Ramos (cell line): ENCODE results near the gene LGALS1.
"Not testable (repeated sequence)": the region's sequence is repeated elsewhere in the genome, so short reads cannot be mapped to it uniquely, and the experiment has no call there.

Experiments
- in situ Hi-C: fragments of 300-500 bp; cut with MboI; formaldehyde crosslinking; loops from one replicate; pipeline ENCODE4 v1.14.3; 2022; ENCODE audit warnings: low sequenced_read_pairs; ENCODE audit not compliant: unreplicated experiment

The LGALS1 gene

DNA sequence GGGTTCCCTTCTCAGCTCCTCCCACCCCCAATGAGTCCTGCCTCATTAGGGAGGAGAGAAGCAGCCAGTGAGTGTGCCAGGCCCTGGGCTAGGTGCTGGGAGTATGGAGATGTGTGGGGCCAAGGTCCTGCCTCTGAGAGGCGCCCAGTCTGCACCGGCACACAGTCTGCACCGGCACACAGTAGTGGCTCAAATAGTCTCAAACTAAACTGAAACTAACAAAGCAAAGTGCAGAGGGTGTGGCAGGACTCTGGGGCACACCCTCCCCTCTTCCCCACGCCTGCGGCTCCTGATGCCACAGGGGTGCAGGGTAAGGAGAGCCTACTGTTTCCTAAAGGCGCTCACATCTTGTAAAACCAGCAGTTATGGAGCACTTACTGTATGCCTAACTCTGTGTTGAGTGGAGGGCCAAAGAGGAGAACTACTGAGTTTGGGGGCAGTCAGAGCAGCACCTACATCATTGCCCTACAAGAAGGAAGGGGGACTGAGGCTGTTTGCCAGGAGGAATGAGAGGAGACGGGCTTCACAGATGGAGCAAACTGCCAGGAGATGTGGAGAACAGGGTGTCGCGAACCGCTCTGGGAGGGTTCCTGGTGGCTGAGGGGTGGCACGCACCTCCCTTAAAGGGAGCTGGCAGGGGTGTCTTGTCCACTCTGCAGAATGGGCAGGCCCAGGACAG is 36.9 kb upstream of the LGALS1 start:
- in situ Hi-C loops, result no loop called here

DNA sequence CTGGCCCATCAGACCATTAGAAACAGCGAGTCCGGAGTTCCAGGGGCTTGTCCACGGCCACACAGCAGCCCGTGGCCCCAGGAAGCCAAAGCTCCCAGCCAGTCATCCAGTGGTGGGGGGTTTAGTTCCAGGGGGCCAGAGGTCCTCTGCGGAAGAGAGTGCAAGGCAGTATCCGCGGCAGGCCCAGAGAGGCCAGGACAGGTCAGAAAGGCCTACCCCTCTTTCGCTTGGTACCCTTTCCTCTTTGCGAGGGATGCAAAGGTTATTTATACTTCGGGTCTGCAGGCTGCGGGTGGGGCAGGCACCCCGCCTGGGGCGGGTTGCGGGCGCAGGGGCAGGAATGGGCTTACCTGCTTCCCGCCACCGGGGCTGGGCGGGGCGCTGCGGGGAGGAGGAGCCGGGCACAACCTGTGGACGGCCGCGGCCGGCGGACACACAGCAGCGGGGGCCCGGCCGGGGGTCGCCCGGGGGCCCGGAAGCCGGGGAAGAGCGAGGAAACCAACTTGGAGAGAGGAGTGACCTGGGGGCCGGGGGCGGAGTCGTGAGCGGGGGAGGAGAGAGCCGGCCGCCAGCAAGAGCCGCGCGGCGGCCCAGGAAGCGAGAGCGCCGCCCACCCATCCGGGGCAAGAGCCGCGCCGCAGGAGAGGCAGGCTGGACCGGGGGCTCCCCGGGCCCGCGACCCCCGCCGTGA is 36.2 kb upstream of the LGALS1 start, which contains the start of gene SH3BP1:
Gene SH3BP1 (plus strand): TSS at position 600 of the 691 bp plus-strand sequence. CDS start 119 bp downstream, outside the sequence.
- in situ Hi-C loops, result no loop called here

DNA sequence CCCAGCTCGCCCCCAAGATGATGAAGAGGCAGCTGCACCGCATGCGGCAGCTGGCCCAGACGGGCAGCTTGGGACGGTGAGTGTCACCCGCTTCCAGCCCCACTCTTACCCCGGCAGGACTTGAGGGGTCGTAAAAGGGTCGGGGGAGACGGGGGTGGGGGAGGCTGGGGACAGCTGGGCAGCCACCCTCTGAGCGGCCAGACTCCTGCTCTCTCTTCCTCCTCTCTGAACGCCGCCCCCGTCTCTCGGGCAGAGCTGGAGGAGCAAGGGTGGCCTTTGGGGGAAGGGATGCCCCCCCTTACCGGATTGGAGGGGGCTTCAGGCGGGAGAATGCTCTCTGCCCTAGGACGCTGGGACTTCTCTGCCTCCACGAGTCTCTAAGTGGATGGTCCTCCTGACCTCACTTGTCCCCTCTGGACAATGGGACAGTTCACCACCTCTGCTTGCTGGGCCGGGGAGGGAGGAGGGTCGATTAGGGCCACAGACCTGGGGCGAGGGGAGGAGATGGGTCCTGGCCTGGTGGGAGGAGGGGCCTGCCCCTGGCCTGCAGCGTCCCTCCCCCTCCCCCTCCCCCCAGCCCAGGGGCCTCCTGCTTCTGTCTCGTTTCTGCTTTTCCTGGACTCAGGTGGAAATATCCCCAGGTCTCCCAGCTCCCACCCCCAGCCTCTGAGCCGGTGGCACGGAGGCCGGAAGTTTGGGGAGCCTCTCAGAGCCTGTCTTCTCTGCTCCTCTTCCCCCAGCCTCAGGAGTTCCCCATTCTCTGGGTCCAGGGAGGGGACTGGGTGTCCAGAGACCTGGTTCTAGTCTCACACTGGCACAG is 35.5 kb upstream of the LGALS1 start:
- in situ Hi-C loops, result no loop called here

DNA sequence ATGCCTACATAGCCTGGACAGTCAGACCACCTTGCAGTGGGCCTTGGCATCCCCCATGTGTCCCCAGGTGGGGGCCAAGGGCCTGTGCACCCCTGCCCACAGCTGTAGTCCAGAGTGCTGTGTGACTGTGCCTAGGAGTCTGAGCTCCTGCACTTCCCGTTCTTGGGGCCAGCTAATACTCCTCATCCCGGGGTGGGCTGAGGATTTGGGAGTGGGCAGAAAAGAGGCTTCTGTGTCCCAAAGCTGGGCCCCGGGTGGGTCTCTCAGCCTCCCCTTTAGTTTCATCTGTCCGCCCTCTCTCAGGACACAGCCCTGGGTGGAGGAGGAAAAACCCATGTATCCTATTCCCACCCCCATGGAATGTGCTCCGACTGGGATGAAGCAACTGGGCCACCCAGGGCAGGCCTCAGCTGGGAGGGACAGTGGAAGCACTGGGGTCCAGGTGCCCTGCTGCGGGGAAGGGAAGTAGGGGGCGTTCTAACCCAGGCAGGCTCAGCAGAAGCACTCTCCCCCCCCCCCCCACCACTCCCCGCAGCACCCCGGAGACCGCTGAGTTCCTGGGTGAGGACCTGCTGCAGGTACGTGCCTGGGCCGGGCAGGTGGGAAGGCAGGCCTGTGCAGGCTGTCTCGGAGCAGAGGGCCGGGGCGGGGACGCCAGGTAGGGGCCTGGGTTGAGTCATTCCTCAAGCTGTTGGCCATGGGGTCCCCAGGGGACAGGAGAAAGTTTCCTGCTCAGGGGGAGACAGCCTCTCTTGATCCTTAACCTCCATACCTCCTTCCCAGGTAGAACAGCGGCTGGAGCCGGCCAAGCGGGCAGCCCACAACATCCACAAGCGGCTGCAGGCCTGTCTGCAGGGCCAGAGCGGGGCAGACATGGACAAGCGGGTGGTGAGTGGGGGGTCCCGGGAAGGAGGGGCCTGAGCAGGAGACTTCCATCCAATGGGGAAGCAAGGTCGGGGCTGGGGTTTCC is 34.6 kb upstream of the LGALS1 start:
- in situ Hi-C loops, result no loop called here

DNA sequence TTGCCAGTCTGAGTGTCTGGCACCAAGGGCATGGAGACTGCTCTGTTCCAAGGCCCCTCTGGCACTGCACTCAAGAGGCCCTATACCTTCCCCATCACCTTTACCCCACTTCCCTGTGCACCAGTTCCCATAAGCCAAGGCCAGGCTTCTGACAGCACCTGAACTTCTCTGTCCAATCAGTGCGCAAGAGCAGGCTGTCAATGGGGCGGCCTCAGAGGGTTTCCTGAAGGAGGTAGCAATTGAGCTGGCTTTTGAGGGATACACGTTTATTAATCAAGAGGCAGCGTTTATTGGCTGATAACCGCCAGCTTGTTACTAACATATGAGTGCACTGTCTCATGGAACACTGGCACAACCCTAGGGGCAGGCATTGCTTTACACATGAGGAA is 33.9 kb upstream of the LGALS1 start:
- in situ Hi-C loops, result no loop called here

DNA sequence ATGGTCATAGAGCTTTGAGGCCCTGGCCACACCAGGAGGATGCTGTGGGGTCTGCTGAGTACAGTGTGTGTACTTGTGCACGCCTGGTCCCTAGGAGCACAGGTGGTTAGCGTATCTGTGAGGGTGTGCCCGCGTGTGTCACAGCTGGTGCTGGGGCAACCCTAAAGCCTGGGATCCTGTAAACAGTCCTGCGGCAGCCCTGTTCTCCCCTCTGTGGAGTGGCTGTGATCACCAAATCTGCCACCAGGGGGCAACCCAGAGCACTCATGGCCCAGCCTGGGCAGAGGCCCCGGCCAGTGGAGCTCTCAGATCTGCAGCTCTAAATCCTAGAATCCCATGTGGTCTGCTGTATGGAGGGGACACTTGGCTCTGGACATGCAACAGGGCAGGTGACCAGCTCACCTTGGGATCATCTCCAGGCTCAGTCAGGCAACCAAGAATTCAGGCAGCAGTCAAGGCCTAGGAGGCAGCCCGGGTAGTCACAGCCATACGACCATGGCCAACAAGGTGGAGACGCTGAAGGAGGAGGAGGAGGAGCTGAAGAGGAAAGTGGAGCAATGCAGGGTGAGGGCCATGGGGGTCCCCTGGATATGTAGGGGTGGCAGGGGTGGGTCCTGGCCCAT is 32.1 kb upstream of the LGALS1 start:
- in situ Hi-C loops, result no loop called here

DNA sequence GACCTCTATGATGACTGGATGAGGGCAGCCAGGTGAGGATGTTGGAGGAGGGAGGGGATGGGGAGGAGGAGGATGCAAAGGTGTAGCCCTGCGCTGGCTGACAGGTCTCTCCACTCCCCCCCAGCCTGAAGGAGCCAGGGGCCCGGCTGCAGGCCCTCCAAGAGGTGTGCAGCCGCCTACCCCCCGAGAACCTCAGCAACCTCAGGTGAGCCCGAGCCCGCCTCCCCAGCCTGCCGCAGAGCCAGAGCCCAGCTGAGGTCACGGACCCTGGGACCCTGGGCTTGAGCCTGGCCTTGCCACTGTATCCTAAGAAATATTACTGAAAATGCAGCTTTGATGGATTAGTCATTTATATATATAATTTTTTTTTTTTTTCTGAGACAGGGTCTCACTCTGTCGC is 28.1 kb upstream of the LGALS1 start:
- in situ Hi-C loops, result no loop called here

DNA sequence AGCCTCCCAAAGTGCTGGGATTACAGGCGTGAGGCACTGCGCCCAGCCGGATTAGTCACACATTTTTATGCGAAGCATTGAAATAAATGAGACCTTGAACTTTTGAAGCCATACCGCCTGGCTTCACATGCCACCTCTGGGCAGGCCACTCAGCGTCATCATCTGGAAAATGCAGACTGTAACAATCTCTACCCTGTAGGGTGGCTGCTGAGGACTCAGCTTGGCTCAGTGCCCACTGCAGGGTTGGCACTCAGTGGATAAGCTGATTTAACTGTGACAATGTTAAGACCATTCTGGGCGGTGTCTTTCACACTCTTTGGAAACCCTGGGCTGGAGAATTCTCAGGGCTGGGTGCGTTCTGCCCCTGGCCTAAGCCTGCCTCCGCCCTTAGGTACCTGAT is 27.5 kb upstream of the LGALS1 start:
- in situ Hi-C loops, result no loop called here

DNA sequence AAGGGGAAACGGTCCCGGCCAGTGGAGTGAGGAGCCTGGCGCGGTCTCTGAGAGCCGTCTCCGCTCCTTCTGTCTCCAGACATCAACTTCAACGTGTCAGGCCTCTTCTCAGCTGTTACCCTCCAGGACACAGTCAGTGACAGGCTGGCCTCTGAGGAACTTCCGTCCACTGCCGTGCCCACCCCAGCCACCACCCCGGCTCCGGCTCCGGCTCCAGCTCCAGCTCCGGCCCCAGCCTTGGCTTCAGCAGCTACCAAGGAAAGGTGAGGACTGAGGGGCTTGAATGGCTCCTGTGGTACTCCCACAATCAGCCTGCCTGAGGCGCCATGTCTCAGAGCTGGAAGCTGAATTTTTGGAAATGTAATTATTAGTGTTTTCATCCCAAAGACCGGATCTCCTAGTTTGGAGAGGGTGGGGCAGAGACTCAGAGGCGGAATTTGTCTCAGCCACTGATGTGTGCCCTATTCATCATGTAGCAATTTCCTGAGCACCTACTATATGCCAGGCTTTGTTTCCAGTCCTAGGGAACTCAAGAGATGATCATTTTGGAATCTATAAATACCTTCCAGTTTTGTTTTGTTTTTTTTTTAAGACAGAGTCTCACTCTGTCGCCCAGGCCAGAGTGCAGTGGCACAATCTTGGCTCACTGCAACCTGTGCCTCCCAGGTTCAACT is 24.8 kb upstream of the LGALS1 start:
- in situ Hi-C loops, result no loop called here

DNA sequence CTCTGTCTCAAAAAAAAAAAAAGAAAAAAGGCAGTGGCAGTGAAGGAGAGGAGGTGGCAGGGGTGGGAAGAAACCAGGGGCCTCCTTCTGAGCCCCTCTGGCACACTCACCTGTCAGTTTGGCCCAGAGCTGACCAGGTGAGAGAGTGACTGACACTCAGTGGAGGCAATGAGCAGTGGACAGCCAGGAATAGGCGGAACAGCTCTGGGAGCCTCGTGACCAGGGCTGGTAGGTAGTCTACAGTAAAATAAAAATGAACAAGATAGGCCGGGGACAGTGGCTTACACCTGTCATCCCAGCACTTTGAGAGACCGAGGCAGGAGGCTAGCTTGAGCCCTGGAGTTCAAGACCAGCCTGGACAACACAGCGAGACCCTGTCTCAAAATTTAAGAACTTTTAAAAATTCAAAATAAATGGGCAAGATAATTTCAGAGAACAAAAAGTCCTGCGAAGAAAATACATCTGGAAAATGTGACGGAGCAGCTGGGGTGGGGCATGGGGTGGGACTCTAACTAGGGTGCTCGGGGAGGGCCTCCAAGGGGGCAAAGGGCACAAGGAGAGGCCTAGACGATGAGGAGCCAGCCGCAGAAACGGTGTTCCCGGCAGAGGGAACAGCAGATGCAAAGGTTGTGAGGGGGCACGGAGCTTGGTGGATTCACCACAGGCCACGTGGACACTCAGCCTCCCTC is 20.7 kb upstream of the LGALS1 start:
- in situ Hi-C loops, result no loop called here

DNA sequence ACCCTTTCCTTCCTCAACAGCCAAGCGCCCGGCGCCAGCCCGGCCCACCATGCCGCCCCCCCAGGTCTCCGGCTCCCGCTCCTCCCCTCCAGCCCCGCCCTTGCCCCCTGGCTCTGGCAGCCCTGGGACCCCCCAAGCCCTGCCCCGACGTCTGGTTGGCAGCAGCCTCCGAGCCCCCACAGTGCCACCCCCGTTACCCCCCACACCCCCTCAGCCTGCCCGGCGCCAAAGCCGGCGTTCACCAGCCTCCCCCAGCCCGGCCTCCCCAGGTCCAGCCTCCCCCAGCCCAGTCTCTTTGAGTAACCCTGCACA is 20.2 kb upstream of the LGALS1 start:
- in situ Hi-C loops, result no loop called here

DNA sequence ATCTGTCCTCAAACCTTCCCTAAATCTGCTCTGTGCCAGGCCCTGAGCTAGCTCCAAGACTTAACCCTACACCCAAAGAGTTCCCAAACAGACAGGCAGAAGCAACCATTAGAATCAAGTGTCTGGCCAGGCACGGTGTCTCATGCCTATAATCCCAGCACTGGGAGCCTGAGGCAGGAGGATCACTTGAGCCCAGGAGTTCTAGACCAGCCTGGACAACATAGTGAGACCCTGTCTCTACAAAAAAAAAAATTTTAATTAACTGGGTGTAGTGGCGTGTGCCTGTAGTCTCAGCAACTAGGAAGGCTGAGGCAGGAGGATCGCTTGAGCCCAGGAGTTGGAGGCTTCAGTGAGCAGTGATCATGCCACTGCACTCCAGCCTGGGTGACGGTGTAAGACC is 18.9 kb upstream of the LGALS1 start:
- in situ Hi-C loops, result not testable (repeated sequence)

DNA sequence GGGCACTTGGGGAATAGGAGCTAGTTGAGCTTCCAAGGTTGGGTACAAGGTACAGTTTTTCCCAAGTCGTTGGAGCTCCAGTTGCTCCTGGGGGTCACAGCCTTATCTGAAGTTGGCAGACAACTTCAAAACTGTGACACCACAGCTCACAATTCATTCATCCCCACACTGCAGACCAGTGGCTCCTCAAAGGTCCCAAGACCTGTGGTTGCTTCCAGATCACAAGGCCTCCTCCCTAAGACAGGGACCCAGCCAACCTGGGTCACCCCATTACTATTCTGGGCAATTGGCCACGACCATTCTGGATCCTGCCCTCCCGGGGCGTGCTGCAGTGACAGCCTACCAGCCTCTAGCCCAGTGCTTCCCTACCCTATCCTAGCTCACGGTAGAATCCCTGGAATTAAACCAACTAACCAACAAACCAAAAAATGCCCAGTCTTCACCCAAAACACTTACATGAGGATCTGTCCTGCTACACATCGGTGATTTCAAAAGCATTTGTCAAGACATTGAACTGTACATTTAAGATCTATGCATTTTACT is 17.8 kb upstream of the LGALS1 start:
- in situ Hi-C loops, result no loop called here

DNA sequence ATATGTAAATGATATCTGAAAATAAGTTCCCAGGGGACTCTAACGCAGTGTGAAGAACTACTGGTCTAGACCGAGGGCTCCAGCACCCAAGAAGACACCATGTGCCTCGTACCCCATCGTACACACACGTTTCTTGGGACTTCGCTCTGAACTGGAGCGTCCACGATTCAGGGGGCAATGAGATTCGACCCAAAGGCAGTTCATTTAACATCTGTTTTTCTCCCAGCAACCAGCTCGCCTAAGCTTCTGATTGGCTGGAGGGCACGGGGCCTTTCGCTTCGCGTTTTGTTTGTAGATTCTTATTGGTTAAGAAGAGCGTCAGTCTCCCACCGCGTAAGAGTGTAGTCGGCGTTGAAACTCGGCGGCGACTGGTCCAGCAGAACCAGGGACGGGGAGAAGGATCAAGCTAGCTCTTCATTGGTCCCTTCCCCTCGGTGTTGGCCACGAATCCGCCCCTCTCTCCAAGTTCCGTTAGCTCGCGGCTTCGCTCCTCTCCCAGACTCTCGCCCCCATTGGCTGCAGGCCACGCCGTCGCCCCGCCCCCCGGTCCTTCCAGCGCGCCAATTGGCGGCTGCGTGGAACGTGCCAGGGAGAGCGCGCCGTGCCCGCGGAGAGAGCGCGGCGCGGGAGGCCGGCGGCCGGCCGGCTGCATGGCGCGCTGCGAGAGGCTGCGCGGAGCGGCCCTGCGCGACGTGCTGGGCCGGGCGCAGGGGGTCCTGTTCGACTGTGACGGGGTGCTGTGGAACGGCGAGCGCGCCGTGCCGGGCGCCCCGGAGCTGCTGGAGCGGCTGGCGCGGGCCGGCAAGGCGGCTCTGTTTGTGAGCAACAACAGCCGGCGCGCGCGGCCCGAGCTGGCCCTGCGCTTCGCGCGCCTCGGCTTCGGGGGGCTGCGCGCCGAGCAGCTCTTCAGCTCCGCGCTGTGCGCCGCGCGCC is 17.0 kb upstream of the LGALS1 start, which contains the start of gene PDXP:
Gene PDXP (plus strand): TSS at position 591 of the 933 bp plus-strand sequence. CDS start 60 bp downstream, at position 651.
- in situ Hi-C loops, result no loop called here

DNA sequence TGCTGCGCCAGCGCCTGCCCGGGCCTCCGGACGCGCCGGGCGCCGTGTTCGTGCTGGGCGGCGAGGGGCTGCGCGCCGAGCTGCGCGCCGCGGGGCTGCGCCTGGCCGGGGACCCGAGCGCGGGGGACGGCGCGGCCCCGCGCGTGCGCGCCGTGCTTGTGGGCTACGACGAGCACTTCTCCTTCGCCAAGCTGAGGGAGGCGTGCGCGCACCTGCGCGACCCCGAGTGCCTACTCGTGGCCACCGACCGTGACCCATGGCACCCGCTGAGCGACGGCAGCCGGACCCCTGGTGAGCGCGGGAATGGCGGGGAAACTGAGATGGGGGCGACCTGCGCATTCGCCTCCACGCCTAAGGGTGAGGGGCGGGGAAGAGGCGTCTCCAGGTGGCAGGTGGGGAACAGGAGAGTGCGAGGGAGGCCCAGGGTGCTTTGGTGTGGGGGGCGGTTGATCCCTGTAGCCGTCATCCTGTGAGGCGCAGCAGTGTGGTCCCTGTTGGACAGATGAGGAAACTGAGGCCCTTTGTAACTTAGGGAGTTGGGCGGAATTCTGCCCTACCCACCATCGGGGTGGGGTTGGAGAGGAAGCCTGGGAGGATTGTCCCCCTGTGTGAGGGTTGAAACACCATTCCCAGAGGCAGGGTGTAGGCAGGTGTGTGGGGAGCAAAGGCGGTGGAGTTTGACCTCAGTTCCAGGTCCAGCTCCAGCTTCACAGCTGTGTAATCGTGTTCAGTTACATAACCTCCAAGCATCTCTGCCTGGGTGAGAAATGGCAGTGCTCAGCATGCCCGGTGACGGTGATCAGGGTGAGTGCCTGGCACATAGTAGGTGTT is 16.2 kb upstream of the LGALS1 start:
- in situ Hi-C loops, result no loop called here
